Stimulated activated naive CD8-positive, alpha-beta T cell treated with anti-CD3 and anti-CD28 coated beads, Interleukin-15, Interleukin-2, amounts not matched to agents 100 ng/mL and 50 ng/mL, for 24 hours (primary cell): ENCODE results near the gene PNPLA7.

Experiments
- H3K27ac Mint-ChIP-seq: one replicate; pipeline ENCODE4 v1.8.0; 2021; ENCODE audit warnings: mild to moderate bottlenecking, mixed read lengths
- H3K27me3 Mint-ChIP-seq: one replicate; pipeline ENCODE4 v1.8.0; 2021; ENCODE audit warnings: mixed read lengths
- H3K36me3 Mint-ChIP-seq: one replicate; pipeline ENCODE4 v1.8.0; 2021; ENCODE audit warnings: low read depth, mixed read lengths
- H3K4me1 Mint-ChIP-seq: one replicate; pipeline ENCODE4 v1.8.0; 2021; ENCODE audit warnings: low read depth, mixed read lengths
- H3K4me3 Mint-ChIP-seq: one replicate; pipeline ENCODE4 v1.8.0; 2021; ENCODE audit warnings: mild to moderate bottlenecking, mixed read lengths
- H3K9me3 Mint-ChIP-seq: one replicate; pipeline ENCODE4 v1.8.0; 2021; ENCODE audit warnings: mixed read lengths

PNPLA7 gene

DNA sequence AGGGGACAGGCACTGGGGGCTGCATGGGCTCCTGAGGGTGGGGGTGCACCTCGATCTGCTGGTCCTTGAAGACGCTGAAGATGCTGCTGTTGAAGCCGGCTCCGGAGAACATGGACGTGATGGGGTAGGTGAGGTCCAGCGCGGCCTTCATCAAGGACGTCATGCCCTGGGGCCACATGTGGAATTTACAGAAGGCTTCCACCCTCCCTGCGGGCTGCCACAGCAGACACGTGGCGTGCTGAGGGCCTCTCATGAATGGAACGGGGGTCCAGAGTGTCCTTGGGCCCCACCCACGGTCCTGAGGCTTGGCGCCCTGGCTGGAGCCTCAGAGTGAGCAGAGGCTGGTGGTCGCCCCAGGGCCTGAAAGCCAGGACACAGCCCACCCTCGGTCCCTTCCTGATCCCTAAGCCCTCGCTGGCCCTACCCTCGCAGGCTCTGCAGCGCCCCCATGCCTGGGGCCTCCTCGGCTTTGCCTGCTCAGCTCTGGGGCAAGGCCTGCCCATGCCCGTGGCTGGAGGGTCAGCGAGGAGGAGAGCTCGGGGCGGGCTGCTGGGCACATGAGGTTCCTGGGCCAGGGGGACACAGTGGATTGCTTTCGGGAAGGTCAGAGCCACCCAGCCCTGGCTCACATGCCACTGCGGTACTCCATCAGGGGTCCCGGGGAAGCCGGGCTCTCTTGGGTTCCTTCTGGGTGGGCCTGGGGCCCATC, 85.8 kb downstream of the PNPLA7 start:
- Mint-ChIP-seq H3K4me3 (no peak overlapping the region), H3K4me1 (peaks cover 20% of the 10 kb centered on the region), H3K27ac (no peak overlapping the region), H3K36me3 (no peaks in the 10 kb centered on the region), H3K9me3 (no peaks in the 10 kb centered on the region), H3K27me3 (peaks cover 6% of the 10 kb centered on the region)

DNA sequence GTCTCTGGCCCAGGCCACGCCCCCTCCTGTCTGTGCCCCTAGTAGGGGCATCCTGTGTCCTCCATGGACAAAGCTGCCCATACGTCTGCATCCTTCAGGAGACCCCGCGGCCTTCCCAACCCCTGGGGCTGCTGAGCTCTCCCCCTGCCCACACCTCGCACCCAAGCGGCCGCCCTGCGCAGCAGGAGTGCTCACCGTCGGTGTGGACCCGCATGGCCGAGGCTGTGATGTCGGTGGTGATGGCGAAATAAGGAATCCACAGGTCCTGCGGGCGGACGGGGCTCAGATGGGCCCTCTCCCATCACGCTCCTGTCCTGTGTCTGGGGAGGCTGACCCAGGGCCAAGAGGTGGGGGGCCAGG, 86.3 kb downstream of the PNPLA7 start:
- Mint-ChIP-seq H3K27ac (no peak overlapping the region), H3K4me3 (no peak overlapping the region), H3K36me3 (no peaks in the 10 kb centered on the region), H3K27me3 (peaks cover under 1% of the 10 kb centered on the region), H3K9me3 (no peaks in the 10 kb centered on the region), H3K4me1 (peaks cover 22% of the 10 kb centered on the region)

DNA sequence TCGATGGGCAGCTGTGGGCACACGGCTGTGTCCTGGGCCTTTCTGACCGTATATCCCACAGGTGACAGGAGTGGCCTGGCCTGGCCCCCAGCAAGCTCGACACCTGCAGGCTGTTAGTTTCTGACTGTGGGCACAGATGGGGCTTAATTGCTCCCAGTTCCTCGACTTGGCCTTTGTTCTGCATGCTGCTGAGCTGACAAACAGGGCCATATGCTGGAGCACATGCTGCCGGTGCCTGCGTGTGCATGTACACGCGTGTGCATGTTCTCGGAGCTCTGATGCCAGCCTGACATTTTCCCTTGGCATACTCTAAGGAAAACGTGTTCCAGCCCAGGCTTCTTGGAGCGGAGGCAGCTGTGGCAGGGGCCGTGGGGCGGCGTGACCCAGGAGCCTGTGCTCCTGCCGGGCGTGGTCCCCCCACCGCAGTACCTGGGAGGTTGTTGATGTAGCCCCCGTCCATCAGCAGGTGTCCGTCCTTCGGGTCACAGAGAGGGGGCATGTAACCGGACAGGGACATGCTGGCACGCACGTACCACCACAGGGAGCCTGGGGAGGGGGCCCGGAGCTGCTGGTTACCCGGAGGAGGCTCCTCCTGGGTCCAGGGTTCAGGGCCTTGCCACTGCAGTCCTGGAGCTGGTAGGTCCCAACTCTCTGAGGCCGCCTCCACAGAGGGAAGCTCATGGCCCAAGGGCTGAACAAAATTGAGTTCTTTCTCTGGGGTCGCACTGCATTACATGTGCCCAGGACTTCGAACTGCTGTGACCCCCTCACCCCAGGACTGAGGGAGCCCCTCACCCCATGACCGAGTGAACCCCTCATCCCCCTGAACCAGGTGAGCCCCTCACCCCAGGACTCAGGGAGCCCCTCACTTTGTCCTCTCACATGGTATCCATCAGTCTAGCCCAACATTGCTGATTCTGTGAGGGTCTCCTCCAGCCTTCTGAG, 86.9 kb downstream of the PNPLA7 start:
- Mint-ChIP-seq H3K4me3 (peak overlapping the region; percentile 60), H3K4me1 (peaks cover 22% of the 10 kb centered on the region), H3K36me3 (no peaks in the 10 kb centered on the region), H3K27me3 (no peaks in the 10 kb centered on the region), H3K9me3 (no peaks in the 10 kb centered on the region), H3K27ac (peak overlapping the region; percentile 61)

DNA sequence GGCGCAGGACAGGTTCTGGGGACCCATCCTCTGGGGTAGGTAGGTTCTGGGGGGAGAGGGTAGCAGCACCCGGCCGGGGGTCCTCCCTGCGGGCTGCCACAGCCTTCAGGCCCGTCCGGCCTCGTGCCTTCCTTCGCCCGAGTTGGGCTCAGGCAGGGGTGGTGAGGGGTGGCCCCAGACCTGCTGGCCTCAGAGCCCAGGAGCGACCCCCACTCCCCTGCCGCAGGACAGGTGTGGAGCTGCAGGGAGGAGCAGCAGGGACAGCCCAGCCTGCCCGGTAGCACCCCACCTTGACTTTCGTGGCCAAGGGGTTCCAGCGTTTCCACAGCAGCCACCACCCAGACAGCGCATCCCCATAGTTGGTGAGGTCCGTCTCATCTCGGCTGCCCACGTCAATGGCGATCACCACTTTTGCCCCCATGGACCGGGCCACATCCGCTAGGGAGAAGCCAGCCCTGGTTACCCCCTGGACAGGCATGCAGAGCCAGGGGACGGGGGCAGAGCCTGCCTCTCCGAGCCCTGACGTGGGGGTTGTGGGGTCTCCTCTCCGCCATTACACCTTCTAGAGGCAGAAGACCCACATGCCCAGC, 87.7 kb downstream of the PNPLA7 start:
- H3K9me3 Mint-ChIP-seq: no peaks in the 10 kb centered on the region

DNA sequence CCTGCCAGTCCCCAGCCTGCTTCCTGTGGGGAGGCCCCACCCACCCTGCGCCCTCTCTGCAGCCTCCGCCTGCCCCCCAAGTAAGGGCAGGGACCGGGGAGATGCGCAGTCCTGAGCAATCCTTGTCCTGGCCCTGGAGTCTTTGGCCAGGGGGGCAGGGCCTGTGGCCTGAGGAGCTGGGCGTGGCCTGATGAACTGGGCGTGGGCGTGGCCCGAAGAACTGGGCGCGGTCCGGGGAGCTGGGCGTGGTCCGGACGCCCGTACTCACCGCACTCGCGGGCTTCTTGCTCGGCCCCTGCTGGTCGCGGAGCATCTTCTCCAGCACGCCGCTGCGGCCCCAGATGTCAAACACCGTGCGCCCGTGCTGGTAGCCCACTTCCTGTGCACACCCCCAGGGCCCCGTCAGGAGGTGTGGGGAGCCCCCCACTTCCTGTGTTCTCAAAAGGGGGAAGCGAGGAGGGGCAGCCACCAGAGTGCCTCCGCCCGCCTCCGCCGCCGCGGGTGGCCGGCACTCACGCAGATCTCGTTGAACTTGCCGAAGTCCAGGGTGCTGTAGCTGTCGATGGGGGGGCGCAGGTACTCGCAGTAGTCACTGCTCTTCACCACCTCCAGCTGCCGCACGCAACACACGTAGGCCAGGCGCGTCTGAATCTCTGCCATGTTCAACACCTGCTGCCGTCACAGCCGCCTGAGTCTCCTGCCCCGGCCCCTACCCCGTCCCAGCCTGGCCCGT, 88.4 kb downstream of the PNPLA7 start:
- Mint-ChIP-seq H3K27ac (peak overlapping the region; percentile 88), H3K4me1 (peaks cover 25% of the 10 kb centered on the region), H3K9me3 (no peaks in the 10 kb centered on the region), H3K36me3 (no peaks in the 10 kb centered on the region), H3K4me3 (peak overlapping the region; percentile 84), H3K27me3 (no peaks in the 10 kb centered on the region)

More for the DNA sequence above, 87.7 kb downstream of the PNPLA7 start:
- Mint-ChIP-seq H3K27ac (peak overlapping the region; percentile 61), H3K4me1 (peaks cover 22% of the 10 kb centered on the region), H3K4me3 (peak overlapping the region; percentile 84), H3K36me3 (no peaks in the 10 kb centered on the region), H3K27me3 (no peaks in the 10 kb centered on the region)

DNA sequence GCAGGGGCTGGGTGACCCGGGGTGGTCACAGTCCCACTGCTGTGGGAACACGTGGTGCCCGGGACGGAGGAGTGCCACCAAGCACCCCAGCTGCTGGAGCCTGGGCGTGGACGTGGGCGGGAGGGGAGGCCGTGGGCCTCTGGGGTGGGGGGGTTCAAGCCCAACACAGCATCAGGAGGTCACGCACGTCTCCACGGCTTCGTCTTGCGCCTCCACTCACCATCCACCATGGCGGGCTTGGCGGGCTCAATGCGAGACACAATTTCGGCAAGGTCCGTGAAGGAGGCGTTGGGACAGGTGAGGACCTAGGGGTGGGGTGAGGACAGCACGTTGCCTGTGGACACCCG, 88.9 kb downstream of the PNPLA7 start:
- Mint-ChIP-seq H3K36me3 (peaks cover 5% of the 10 kb centered on the region), H3K27ac (no peak overlapping the region), H3K4me3 (peak overlapping the region; percentile 84), H3K4me1 (peaks cover 30% of the 10 kb centered on the region), H3K27me3 (no peaks in the 10 kb centered on the region), H3K9me3 (no peaks in the 10 kb centered on the region)

DNA sequence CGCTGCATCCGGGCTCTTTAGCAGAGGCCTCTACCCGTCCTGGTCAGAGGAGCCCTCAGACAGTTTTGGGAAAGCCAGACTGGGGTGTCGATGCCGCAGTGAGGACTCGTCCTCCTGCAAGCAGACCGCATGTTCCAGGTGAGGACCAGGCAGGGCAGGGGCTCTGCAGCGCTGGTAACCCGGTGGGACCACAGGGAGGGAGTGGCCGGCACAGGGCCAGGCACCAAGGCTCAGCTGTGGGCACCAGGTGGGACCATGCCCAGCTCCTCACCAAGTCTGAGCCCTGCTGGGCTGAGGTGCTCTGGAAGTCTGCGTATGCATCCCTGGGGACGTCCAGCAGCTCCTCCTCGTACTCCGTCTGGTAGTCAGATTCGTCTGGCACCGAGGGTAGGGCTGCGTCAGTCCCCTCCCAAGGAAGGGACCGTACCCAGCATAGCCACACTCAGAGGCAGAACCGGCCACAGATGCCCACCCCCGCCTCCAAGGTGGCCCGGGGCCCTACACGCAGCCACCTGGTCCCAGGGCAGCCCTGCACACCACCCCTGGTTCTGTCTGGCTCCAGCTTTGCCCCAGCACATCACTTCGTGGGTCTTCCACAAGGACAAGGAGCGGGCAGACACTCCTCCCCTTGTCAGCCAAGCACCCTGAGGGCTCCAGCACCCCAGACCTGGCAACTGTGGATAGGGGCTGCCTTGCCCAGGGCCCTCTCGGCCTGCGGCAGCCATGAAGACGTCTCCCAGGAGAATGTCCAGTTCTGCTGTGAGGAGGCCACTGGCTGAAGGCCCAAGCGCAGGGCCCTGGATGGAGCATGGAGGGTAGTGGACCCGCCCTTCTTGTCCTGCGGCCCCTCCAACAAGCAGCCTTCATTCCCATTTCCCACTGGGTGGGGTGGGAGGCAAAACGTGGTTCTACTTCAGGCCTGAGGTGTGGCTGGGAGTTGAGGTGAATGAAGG, 89.6 kb downstream of the PNPLA7 start:
- Mint-ChIP-seq H3K36me3 (peaks cover 7% of the 10 kb centered on the region), H3K4me3 (peak overlapping the region; percentile 52), H3K4me1 (peaks cover 35% of the 10 kb centered on the region), H3K27ac (no peak overlapping the region), H3K27me3 (no peaks in the 10 kb centered on the region), H3K9me3 (no peaks in the 10 kb centered on the region)

DNA sequence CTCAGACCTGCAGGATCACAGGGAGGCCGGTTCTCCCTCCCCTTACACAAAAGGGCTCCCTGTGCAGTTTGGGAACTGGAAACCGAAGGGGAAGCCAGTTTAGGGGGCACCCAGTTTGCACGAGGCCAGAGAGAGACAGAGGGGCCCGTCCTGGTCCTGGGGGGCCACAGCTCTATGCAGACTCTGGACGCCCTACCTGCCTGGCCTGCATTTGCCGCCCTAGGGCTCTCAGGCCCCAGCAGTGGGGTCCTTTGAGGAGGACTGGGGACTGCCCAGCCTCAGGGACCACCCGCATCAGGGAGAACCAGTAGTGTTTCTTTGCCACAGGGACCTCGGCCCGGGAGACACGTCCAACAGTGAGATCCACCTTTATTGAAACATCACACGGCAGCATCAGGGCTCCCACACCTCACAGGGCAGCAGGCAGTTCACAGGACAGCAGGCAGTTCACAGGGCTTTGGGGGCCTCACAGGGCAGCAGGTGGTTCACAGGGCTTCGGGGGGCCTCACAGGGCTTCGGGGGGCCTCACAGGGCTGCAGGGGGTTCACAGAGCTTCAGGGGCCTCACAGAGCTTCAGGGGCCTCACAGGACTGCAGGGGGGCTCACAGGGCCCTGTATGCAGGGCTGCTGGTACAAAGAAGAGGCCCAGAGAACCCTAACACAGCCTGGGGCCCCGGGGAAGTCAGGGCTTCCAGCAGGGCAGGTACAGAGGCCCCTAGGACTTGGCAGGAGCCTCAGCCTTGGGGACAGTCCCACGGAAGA, 90.4 kb downstream of the PNPLA7 start:
- Mint-ChIP-seq H3K36me3 (peaks cover 7% of the 10 kb centered on the region), H3K27me3 (no peaks in the 10 kb centered on the region), H3K4me3 (peak overlapping the region; percentile 52), H3K9me3 (no peaks in the 10 kb centered on the region), H3K4me1 (peaks cover 38% of the 10 kb centered on the region), H3K27ac (peak overlapping the region; percentile 81)

DNA sequence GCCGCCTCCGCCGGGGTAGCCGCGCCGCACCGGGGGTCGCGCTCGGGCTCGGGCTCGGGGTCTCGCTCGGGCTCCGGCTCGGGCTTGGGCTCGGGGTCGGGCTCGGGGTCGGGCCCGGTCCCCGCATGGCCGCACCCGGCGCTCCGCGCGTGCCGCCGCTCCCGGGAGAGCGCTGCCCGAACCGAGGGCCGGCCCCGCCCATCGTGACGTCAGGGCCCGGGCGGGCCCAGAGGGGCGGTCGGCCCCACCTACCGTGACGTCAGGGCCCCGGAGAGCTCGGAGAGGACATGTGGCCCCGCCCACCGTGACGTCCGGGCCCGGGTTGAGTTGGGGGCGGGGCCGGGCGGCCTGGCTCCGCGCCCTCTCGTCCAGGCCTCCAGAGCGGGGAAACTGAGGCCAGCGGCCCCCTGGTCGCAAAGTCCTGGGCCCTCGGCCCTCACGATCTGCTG, 91.0 kb downstream of the PNPLA7 start, which contains the start of gene NSMF:
TSS of gene NSMF (minus strand) at position 183 of the 449 bp plus-strand sequence. CDS start 232 bp downstream, outside the sequence.
- H3K27ac Mint-ChIP-seq: peak within 1 kb of the TSS; percentile 81
- peak within 1 kb of the TSS; percentile 52 for H3K4me3 Mint-ChIP-seq
- H3K36me3 Mint-ChIP-seq: peaks cover 10% of the 10 kb centered on the region
- H3K4me1 Mint-ChIP-seq: peaks cover 44% of the 10 kb centered on the region
- H3K27me3 Mint-ChIP-seq: no peaks in the 10 kb centered on the region
- no peaks in the 10 kb centered on the region for H3K9me3 Mint-ChIP-seq

DNA sequence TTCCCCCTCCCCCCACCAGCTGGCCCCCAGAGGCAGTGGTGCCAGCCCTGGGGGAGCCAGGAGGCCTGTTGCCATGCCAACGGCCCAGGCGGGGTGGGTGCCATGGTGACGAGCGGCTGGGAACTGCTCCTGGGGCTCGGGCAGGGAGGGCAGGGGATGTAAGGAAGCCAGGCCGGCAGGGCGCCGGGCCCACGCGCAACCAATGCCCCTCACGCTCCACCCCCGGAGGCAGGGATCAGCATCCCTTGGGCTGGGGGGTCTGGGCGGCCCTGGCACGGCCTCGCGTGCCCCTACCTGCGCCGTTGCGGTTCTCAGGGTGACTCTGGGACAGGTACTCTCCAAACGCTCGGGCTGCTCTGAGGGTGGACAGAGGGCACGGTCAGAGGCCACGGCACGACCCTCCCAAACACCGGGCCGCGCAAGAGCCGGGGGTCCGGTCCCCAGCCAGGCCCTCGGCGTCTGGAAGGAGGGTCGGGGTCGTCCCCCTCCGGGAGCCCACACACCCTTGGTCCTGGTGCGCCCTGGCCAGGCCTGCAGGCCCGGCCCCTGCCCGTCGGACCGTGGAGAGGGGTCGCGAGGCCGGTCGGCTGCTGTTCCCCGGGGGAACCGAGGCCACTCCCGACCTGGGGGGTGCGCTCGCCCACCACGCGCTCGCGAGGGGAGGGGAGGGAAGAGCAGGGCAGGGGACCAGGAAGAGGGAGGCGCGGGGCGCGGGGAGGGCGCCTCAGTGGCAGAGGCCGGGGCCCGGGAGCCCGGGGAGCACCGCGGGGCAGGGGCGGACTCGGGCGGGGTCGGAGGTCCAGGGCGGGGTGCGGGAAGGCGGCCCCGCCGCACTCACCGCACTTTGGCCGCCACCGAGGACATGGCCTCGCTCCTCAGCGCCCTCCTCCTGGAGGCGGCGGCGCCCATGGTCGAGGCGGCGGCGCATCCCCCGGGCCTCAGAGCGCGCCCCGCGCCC, 91.7 kb downstream of the PNPLA7 start:
- H3K36me3 Mint-ChIP-seq: peaks cover 10% of the 10 kb centered on the region
- no peaks in the 10 kb centered on the region for H3K27me3 Mint-ChIP-seq
- H3K4me1 Mint-ChIP-seq: peaks cover 47% of the 10 kb centered on the region
- H3K4me3 Mint-ChIP-seq: peak overlapping the region; percentile 48
- no peaks in the 10 kb centered on the region for H3K9me3 Mint-ChIP-seq
- no peak overlapping the region for H3K27ac Mint-ChIP-seq

DNA sequence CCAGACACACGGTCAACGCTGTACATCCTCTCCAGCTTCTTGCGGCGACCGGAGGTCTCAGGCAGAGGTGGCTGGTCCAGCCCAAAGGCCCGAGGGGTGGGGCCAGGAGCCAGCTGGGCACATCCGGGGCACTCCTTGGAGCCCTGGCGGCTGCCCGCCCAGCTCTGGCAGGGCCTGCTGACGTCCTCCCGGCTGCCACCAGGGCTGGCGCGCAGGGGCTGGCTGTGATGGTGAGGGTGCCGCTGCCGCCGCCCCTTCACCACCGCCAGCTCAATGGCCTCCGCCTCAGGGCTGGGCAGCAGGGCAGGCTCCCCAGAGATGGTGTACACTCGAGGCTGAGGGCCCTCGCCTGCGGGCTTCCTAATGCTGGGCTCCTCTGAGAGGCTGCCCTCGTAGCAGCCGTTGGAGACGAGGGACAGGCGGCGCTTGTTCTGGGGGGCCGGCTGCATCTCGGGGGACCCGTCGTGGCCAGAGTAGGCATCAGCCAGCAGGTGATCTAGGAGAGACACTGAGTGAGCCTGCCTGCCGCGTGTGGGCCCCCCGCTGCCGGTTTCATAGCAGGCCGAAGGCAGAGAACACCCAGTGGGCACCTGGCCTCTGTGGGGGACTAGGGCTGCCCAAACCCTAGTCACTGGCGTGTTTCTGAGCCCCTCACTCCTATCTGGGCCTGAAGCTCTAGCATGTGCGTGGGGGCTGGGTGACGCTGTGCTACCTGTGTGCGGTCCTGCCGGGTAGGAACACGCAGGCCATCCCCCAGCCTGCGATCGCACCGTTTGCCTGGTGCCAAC, 92.6 kb downstream of the PNPLA7 start:
- Mint-ChIP-seq H3K36me3 (peaks cover 10% of the 10 kb centered on the region), H3K4me1 (peaks cover 53% of the 10 kb centered on the region), H3K27ac (no peak overlapping the region), H3K9me3 (no peaks in the 10 kb centered on the region), H3K27me3 (no peaks in the 10 kb centered on the region), H3K4me3 (peak overlapping the region; percentile 47)
